GM12891 (cell line): ENCODE data around the gene DNAH11.

Experiments used
- POLR2A ChIP-seq: IDR thresholded peaks from 2 replicates; pipeline ENCODE4 v1.6.1; 2011; ENCODE audit warnings: low read depth, low read length, control low read depth
- POLR2AphosphoS5 ChIP-seq: IDR thresholded peaks from 2 replicates; pipeline ENCODE4 v1.6.1; 2011; ENCODE audit warnings: low read depth, low read length, control low read depth
- TAF1 ChIP-seq: IDR thresholded peaks from 2 replicates; pipeline ENCODE4 v1.6.1; 2011; ENCODE audit warnings: low read depth, low read length, control low read depth

DNA sequence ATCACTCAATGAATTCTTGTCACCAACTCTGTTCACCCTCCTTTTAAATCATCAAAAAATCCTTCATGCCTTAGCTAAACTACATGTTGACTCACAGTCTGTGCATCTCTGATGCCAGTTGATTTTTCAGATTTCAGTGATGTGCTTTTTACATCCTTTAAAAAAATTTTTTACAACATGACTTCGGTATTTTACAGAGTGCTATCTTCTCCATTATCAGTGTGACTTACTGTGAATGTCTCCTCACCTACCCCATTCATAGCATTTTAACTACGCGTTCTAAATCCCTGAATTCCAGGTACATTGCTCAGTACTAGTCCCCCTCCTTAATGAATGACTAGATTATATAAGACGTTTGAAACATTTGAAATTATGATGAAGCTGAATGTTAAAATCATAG is 98.7 kb downstream of the DNAH11 start:
- TF ChIP-seq POLR2A, result no peak
- no peak for TF ChIP-seq POLR2AphosphoS5
- TF ChIP-seq TAF1, result no peak
